ENCODE results near the gene VPS41. TPM values are rescaled to one million over a fixed set of nuclear protein-coding genes. Genes with fewer than 3 reads are reported as not detected.

The VPS41 gene
- total and polyA plus RNA-seq, 11 donors = 6.0 to 55.8 (median 42.8) TPM

GRCh38 chr7:38863601-38864291, 45.2 kb downstream of the VPS41 start:
- DNase-seq (no peak), ATAC-seq (no peak)
- H3K9me3 ChIP-seq = no peaks in the 10 kb centered on the region
- no peaks in the 10 kb centered on the region for H3K4me1 ChIP-seq
- H3K27ac ChIP-seq = no peak overlapping the region
- intact Hi-C loops (cut with DNase I) = no loop called here
- no peaks in the 10 kb centered on the region for H3K27me3 ChIP-seq
- no peak for TF ChIP-seq POLR2A (IDR thresholded peaks at IDR 0.05)
- TF ChIP-seq CTCF (IDR thresholded peaks at IDR 0.05) = no peak
- no peak overlapping the region for H3K4me3 ChIP-seq
- WGBS, 4 donors = 88 to 94% (median 92%) methylated on average over 7 of the region's 7 CpGs
- H3K36me3 ChIP-seq = peaks cover 0 to 53% (median 37%) of the 10 kb centered on the region in 9 donors

- H3K27me3 ChIP-seq = no peaks in the 10 kb centered on the region
- no peak overlapping the region for H3K27ac ChIP-seq
- DNase-seq (no peak), ATAC-seq (no peak)
- peaks cover 0 to 42% (median 26%) of the 10 kb centered on the region in 9 donors for H3K36me3 ChIP-seq
- TF ChIP-seq CTCF (IDR thresholded peaks at IDR 0.05) (no peak), POLR2A (IDR thresholded peaks at IDR 0.05) (no peak)
- H3K4me1 ChIP-seq = no peaks in the 10 kb centered on the region
- no peak overlapping the region for H3K4me3 ChIP-seq
- intact Hi-C loops (cut with DNase I) = no loop called here
- no peaks in the 10 kb centered on the region for H3K9me3 ChIP-seq
- 90 to 98% (median 91%) methylated on average over 3 of the region's 3 CpGs for WGBS, 4 donors
These were observed 46.3 kb downstream of the VPS41 start for GRCh38 chr7:38862666-38863065.

GRCh38 chr7:38858259-38858884, 50.6 kb downstream of the VPS41 start:
- peaks cover 0 to 20% (median 11%) of the 10 kb centered on the region in 9 donors for H3K36me3 ChIP-seq
- TF ChIP-seq POLR2A (IDR thresholded peaks at IDR 0.05) (no peak), CTCF (IDR thresholded peaks at IDR 0.05) (no peak)
- H3K27me3 ChIP-seq = no peaks in the 10 kb centered on the region
- ATAC-seq (peak in 1 of 4 donors; percentile 41), DNase-seq (no peak)
- H3K9me3 ChIP-seq = no peaks in the 10 kb centered on the region
- H3K4me1 ChIP-seq = peaks cover 0 to 5% (median 0%) of the 10 kb centered on the region in 12 donors
- H3K27ac ChIP-seq = no peak overlapping the region
- H3K4me3 ChIP-seq = no peak overlapping the region
- intact Hi-C loops (cut with DNase I) = no loop called here
- 69 to 81% (median 71%) methylated on average over 5 of the region's 5 CpGs for WGBS, 4 donors

- TF ChIP-seq CTCF (IDR thresholded peaks at IDR 0.05) = no peak
- TF ChIP-seq POLR2A (IDR thresholded peaks at IDR 0.05) = no peak
- H3K4me1 ChIP-seq = peaks cover 0 to 5% (median 0%) of the 10 kb centered on the region in 12 donors
- 74 to 96% (median 92%) methylated on average over 2 of the region's 2 CpGs for WGBS, 4 donors
- peaks cover 0 to 2% (median 0%) of the 10 kb centered on the region in 9 donors for H3K36me3 ChIP-seq
- H3K27ac ChIP-seq = no peak overlapping the region
- no peak for ATAC-seq
- no peak overlapping the region for H3K4me3 ChIP-seq
- no peaks in the 10 kb centered on the region for H3K9me3 ChIP-seq
- H3K27me3 ChIP-seq = no peaks in the 10 kb centered on the region
- intact Hi-C loops (cut with DNase I) = no loop called here
- peak in 1 of 5 donors; percentile 29 for DNase-seq
These were observed 53.1 kb downstream of the VPS41 start for GRCh38 chr7:38855867-38856266.
